Fibroblast of skin of abdomen (primary cell): ENCODE measurements around the gene LRRC32.
"Not testable (repeated sequence)": the region's sequence is repeated elsewhere in the genome, so short reads cannot be mapped to it uniquely, and the experiment has no call there.

ENCODE experiments used
- DNase-seq: peaks from one replicate; pipeline ENCODE4 v3.0.0-alpha.2; 2013

LRRC32 gene

DNA sequence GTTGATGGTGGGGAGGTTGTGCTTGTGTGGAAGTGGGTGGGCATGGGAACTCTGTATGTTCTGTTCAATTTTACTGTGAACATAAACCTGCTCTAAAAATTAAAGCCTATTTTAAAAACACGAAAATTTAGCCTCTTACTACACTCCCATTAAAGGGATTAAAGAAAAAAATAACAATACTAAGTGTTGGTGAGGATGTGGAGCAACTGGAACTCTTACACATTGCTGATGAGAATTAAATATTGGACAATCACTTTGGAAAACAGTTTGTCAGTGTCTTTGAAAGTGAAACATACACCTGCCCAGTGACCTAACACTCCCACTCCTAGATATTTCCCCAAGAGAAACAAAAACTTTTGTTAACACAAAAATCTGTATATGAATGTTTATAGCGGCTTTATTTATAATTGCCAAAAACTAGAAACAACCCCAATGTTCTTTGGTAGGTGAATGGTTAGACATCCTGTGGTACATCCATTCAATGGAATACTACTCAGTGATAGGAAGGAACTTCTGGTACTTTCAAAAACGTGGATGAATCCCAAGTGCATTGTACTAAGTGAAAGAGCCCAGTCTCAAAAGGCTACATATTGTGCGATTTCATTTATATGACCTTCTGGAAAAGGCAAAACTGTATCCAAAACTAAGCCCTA, 23.5 kb downstream of the LRRC32 start:
- no peak for DNase-seq

DNA sequence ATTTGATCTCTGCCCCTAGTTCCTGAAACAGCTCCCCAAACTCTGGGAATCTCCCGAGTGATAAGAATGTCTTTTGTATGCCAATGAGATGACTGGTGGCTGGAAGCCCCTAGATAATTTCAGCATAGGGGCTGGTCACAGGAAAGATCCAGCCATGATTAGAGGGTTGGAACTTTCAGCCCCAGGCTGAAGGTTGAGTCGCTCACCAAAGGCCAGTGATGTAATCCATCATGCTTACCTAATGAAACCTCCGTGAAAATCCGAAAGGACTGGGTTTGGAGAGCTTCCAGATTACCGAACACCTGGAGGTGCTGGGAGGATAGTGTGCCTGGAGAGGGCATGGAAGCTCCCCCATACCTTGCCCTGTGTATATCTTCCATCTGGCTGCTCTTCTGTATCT, 26.0 kb downstream of the LRRC32 start:
- DNase-seq: no peak

DNA sequence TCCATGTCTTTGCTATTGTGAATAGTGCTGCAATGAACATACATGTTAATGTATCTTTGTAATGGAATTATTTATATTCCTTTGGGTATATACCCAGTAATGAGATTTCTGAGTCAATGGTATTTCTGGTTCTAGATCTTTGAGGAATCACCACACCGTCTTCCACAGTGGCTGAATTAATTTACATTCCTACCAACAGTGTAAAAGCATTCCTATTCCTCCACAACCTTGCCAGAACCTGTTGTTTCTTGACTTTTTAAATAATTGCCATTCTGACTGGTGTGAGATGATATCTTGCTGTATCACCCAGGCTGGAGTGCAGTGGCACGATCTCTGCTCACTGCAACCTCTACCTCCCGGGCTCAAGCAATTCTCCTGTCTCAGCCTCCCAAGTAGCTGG, 26.8 kb downstream of the LRRC32 start:
- not testable (repeated sequence) for DNase-seq

DNA sequence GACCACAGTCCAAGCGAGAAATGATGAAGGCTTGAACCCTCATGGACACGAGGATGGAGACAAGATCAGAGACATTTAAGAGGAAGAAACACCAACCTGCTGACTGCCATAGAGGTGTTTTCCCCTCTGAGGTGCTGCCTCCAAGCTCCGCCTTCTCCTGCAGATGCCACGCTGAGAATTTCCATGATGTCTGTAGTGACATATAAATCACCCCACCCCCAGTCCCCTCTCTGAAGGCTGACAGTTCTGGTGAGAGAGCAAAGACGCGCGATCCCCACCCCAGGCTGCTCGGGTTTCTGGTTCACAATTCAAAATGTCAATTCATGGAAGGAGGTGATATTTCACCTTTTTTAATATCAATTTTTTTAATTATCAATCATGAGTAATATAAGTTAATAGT, 28.2 kb downstream of the LRRC32 start:
- DNase-seq: no peak

DNA sequence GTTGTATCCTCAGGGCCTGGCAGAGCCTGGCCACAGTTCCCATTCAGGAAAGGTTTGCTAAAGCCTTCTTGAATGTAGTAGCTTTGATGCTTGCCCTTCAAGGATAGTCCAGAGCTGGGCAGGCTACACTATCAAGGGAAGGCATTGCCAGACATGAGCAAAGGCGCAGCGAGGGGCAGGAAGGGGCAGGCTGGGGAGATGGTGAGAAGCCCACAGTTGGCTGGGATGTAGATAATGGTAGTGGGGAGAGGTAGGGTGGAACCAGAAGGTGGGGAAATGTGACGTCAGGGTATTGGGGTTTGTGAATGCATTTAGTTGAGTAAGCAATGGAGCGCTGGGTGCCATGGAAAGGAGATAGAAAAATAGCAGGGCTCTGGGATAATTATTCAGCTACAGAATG, 28.6 kb downstream of the LRRC32 start:
- no peak for DNase-seq

DNA sequence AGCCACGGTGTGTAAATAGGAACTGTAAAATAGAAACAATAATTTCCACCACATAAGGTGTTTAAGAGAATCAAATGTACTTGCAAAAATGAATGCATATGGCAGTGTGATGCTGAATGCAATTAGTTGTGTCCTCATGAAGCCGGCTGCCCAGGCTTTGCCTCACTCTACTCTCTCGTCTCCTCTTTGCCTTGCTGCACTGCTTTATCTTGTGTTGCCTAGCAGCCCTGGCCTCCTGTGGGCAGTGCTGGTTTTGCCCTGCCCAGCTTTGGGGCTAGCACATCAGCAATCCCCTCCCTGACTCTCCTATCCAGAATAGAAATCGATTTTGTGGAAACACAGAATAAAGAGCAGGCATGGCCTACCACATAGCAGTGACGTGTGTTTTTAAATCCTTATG, 30.0 kb downstream of the LRRC32 start:
- no peak for DNase-seq

DNA sequence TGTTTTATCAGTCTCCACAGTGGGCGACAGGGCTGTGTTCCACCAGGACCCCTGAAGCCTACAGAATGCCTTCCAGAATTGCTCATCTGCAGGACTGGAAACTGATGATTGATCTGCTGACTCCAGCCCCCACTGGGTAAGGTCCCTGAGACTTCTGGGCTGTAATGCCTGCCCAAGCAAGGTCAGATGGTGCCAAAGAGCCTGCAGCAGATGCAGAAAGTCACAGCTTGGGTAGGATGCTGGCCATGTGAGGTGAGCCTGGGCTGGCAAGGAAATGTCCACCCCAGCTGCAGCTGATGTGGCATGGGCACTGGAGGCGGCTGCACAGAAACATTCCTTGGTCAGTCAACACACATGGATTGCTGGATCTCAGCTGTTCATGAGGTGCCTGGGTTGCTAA, 30.9 kb downstream of the LRRC32 start:
- DNase-seq: no peak

DNA sequence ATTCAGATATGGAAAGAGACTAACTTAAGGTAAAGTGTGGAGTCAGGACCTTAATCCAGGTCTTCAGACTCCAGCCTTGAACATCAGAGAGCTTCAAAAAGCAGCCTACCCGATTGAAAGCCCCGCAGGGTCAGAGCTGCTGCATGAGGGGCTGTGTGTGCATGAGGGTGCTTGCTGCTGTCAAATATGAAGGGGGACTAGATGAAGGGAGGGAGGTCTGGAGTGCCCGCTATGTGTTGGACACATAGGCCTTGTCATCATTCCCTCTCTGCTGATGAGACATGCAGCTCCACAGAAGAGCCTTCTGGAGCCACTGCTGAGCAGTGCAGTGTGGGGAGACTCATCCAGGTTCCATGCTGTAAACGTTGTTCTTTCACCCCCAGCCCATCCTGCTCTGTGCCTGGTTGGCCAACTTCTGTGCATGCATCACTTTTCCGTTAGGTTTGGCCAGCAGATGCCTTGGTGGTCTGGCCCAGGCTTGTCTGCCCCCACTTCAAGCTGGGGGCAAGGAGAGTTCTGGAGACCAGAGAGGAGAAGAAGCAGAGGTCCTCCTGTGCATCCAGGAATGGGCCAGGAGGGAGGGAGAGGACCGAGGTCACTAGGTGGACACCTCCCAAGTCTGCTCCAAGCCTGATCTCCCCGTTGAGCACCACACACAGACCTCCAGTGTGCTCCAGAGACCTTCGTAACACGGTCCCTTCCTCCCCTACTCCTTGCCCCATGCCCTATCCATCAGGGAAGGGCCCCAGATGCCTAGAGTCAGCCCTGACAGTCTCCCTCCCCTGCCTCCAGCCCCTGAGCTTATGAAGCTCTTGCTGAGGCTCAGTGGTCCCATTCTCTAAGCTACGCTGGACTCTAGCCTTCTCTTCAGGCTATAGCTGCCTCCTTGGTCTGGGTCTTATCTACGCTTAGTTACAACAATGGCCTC, 32.0 kb downstream of the LRRC32 start:
- no peak for DNase-seq

DNA sequence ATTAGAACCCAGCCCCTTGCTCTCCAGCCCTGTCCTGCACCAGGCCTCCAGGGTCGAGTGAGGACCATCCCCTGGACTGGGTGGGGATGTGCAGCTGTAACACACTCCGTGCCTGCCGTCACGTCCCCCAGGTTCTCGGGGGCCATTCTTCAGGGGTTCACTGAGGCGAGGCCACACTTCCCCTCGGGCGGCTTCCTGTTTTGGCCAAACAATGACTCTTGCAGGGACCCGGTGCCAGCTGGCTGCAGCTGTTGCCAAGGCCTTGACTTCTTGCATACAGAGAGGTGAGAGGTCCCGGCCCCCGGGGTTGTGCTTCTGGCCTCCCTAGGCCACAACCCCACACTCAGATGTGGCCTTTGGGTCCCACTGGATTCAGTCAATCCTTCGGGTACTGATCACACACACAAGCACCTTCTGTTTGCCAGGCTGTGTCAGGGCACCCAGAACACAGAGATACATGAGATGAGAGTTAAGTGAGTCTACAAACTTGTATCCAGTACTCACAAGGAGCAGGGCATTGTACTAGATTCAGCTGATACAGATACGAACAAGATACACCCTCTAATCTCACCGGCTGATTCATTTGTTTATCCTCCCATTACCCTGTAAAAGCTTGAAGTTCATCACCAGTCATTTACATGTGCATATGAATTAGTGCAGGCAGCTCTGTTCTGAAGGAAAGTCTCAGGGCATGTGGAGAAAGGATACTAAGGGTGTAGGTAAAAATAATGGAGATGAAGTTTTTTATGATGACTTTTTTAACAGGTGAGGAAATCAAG, 32.9 kb downstream of the LRRC32 start:
- DNase-seq: no peak

DNA sequence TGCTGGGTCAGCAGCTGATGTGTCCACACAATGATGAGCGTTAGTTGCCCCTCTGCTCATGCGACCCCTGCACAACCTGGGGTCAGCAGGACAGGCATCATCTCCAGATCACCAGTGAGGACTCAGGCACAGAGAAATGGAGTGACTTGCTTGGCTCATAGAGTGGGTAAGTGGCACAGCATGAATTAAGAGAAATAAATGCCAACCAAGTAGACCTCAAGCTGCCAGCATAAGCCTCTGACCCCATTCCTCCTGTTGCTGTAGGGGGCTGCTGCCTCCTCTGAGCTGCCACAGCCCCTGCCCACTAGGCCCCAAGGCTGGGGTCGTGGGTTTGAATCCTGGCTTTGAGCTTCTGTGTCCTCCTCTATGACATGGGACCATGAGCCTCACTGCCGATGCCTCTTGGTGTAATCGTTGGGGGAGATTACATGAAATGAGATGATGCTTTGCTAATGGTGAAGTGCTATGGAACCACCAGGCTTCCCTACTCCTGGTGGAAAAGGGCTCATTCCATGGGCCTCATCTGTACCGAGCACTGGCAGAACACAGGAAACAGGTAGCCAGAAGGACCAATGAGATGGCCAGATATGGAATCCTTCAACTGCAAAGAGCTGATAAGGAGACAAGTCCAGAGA, 33.6 kb downstream of the LRRC32 start:
- DNase-seq: no peak

DNA sequence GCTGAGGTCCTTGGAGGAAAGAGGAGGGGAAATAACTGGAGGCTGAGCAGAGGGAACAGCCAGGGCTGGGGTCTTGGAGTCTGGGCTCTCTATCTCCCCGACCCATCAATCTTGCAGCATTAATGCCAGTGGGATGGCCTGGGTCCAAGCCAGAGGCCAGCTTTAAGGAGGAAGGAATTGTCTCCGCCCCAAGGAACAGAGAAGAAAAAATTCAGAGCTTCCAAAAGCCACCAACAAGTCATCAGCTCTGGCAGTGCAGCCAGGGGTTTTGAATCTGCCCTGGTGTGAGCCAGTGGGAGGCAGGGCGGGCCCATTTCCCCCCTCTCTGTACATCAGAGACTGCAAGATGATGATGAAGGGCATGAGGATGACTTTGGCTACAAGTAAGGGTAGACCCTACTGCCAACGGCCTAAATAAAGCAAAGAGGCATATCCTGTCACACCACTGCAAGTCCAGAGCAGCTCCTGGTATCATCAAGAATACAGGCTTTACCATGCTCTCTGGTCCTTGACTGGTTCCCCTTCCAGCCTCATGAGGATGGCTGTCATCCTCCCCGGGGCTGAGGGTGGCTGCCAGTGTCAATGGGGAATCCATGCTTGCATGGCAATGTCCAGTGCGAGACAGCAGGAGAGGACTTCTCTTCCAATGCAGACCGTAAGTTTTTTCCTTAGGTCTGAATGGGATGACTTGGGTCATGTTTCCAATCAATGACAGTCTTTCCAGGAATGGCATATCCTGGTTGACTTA, 34.4 kb downstream of the LRRC32 start:
- DNase-seq: no peak

DNA sequence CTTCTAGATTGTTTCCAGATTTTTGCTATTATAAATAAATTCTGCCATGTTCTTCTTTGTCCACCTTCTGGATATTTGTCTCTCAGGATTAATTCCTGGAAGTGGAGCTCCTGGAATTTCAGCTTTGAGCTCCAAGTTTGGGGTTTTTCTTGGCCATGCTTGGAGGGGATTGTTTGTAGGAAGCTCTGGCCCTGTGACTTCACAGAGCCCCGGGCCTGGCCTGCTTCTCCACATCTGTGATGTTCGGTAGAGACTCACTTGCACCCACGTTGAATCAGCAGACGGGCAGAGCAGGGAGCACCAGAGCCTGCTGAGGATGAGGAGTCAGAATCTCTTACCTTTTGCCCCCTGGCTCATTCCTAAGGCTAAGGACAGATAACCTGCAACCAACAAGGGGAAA, 35.7 kb downstream of the LRRC32 start:
- DNase-seq: no peak

DNA sequence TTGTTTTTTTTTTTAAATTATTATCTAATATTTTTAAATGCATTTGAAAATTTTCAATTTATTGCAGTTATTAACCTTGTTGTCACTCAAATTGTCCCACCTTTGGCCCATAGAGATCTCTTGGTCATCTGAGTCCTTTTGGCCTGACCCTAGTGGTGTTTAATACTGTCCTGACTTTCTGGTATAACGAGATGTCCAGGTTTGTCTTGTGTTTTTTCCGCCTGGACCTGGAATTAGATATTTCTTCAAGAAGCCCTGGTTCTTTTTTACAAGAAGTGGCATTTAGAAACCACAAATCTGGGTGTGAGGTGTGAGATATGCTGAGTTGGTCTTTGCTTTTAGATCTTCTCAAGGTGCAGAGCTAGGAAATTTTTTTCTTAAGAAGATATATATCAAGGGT, 38.1 kb downstream of the LRRC32 start:
- DNase-seq: no peak

DNA sequence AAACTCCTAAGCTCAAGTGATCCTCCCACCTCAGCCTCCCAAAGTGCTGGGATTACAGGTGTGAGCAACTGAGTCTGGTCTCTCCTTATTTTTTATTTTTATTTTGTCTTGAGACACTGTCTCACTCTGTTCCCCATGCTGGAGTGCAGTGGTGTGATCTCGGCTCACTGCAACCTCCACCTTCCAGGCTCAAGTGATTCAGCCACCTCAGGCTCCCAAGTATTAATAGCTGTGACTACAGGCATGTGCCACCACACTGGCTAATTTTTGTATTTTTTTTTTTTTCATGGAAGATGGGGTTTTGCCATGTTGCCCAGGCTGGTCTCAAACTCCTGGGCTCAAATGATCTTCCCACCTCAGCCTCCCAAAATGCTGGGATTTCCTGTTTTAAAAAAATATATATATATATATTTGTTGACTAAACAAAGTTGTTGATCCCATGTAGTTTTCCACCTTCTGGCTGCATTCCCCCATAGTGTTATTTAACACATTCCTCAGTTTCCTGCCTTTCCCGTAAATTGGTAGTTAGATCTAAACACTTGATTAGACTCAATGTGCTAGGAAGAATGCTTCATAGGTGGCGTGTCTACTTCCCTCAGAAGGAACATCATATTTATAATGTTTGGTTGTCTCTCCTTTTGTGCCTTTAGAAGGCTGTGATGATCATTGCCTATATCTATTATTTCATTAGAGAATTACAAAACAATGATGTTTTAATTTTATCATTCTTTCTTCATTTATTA, 38.8 kb downstream of the LRRC32 start:
- no peak for DNase-seq

DNA sequence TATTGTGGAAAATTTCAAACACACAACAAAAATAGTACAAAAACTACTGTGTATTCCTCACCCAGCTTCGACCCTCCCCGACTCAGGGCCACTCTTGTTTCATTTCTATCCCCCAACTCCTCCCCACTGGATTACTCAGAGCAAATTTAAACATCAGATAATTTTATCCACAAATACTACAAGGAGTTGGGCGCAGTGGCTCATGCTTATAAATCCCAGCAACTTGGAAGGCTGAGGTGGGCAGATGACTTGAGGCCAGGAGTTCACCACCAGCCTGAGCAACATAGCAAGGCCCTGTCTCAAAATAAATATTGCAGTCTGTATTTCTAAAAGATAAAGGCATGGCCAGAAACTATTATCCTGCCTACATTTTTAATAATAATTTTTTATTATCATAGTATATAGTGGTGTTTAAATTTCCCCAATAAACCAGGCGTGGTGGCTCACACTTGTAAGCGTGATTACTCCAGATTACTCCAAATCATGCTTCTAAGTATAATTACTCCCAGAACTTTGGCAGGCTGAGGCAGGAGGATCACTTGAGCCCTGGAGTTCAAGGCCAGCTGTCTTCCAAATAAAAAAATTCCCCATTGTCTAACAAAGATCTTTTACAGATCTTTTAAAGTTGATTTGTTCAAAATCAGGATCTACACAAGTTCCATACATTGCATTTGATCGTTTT, 39.8 kb downstream of the LRRC32 start:
- DNase-seq: no peak

DNA sequence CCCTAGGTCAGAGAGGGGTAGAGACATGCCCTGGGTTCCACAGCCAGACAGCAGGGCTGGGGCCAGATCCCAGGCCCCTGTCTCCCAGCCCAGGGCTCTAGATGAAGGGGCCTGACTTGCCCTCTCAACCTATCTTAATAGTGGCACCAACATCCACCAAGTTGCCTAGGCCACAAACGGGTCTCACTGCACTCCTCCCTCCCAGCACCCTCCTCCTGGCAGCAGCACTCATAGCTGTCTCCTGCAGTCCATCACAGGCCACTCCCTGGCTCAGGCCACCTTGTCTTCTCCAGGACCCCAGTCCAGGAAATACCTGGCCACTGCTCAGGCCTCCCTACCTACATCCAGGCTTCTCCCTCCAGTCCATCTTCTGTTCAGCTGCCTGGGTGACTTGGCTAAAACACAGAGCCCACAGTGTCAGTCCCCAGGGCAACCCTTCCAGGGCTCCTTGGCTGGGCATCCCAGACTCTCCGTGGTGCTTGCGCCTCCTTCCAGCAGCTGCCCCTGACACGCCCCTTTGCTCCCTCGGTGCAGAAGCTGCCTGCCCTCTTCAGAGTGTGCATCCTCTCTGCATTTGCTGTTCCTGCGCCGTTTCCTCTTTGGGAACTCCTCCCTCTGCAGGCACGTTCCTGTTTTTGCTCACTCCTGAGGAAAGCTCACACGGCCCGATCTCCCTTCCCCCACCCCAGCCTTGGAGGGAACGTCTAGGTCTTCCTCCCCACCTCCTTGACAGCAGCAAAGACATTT, 40.5 kb downstream of the LRRC32 start:
- peak; percentile 36 for DNase-seq

DNA sequence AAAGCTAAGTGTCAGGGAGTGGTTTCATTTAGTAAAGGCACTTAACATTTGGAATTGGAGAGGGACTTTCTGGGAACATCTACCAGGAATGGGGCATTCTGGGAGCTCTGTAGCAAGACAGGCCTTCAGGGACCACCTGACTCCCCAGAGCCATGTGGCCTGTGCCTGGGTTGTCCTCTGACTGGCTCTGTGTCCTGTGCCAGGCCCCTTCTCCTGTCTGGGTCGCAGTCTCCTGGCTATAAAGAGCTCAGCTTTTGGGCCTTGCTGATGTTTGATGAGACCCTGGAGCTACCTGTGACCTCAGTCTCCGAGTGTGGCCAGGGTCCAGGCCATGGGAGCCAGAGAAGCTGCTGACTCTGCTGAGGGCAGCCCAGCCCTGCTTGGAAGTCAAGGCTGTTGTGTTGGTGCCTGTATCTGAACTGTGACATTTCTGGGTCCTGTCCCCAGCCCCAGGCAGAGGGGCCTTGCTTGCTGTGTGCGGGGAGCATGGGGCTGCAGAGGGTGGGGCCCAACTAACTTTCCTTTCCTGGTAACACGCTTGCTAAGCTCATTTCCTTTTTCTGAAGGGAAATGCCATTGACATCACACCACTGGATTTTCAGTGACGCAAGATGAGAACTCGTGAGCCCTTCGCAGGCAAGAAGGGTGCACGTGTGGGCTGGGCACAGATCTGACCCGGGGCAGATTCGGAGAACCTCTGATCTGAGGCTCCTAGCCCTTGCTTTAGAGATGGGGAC, 41.3 kb downstream of the LRRC32 start:
- peak; percentile 64 for DNase-seq

DNA sequence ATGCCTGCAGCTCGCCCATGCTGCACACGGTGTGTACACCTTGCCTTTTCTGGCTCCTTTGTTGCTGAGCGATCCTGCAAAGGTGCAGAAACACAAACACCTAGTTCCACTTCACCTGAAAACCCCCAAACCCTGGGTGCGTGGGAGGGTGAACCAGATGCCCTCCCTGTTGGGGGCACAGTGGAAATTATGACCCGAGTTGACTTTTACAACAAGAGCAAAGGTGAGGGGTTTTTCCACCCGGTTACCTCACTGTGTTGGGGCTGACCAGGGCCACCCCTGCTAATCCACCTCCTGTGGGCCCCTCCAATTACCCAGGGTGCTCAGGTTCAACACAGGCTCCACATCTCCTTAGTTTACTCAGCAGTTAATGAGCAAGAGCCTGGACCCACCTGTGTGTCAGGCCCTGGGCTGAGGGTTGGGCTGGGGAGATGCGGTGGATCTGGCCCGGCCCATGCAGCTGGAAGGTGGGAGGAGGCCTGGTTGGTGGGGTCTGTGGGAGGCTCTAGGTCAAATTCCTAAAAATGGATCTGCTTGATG, 42.1 kb downstream of the LRRC32 start:
- DNase-seq: no peak

DNA sequence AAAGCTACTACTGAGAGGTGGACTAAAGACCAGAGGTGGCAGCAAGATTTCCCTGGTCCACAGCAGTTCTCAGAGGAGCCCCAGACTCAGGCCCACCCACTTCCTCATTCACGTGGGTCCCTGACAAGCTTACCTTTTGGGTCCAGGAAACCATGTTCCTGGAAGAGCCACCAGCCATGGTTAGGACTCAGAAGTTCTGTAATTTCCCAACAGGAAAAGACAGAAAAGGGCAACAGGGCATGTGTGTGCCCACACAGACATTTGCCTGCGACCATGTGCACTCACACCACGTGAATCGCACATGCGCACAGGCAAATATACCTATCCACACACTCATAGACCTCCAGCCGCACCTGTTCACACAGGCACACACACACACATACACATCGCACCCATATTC, 42.9 kb downstream of the LRRC32 start:
- DNase-seq: no peak
